AG04450 (cell line): ENCODE measurements around the gene SNX11. TPM values are rescaled to one million over a fixed set of nuclear protein-coding genes. Genes with fewer than 3 reads are reported as not detected.

Experiments used
- CTCF ChIA-PET: fragments of 300-600, 350-600 bp; formaldehyde crosslinking; extraction: SDS; loops from one replicate; lab custom pipeline; 2022; ENCODE audit warnings: antibody characterized with exemption, inconsistent platforms; lab: Charles Lee
- POLR2A ChIA-PET: fragments of 350-600 bp; formaldehyde crosslinking; extraction: SDS; loops from one replicate; lab custom pipeline; 2021; ENCODE audit warnings: antibody characterized with exemption, inconsistent platforms; lab: Yijun Ruan, JAX
- DNase-seq: peaks from one replicate; pipeline ENCODE4 v3.0.0-alpha.2; 2011; ENCODE audit warnings: low read depth, low spot score
- H3K27ac ChIP-seq: one replicate; pipeline ENCODE4 v1.5.1; 2012; ENCODE audit warnings: low read depth, low read length, control low read depth
- H3K27me3 ChIP-seq: one replicate; pipeline ENCODE4 v1.6.0; 2012; ENCODE audit warnings: low read length; ENCODE audit not compliant: control insufficient read depth, insufficient read depth
- H3K4me3 ChIP-seq: 2 replicates; pipeline ENCODE4 v1.5.1; 2011; ENCODE audit warnings: mild to moderate bottlenecking, low read depth, low read length, control low read depth
- H3K9me3 ChIP-seq: 2 replicates; pipeline ENCODE4 v1.5.1; 2012; ENCODE audit warnings: low read length; ENCODE audit not compliant: control insufficient read depth, insufficient read depth
- polyA plus RNA-seq: library from polyadenylated mRNA; depleted of rRNA; stranded (reverse); fragments of >200 nt; gene quantifications from 2 replicates; pipeline ENCODE4 v1.2.3, GENCODE V29; 2011
- TF ChIP-seq, protein P1 (sequence below): IDR thresholded peaks from 2 replicates; pipeline ENCODE4 v1.5.1; 2011; ENCODE audit warnings: low read depth, low read length, control low read depth, inconsistent platforms

SNX11 gene
- polyA plus RNA-seq, 1 experiment, result 16.0 TPM

DNA sequence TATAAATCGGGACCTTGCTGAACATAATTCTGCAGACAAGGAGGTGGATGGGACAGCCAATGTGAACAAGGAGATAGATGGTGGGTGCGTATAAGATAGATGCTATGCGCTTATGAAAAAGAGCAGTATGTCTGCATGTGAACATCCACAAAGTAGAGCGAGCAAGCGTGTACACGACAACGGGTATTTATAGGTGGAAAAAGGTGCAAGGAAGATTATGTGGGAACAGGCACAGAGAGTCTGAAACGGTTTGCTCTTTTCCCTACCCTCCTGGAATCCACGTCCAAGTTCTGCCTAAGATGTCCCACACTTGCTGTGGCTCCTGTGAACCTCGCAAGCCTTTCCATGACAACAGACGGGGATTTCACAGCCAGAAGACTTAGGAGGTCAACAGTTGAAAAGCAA is 43.0 kb downstream of the SNX11 start:
- CTCF ChIA-PET, result no interaction called here
- H3K27ac ChIP-seq, result no peak overlapping the region
- DNase-seq, result no peak
- no peaks in the 10 kb centered on the region for H3K9me3 ChIP-seq
- H3K4me3 ChIP-seq, result no peak overlapping the region
- TF ChIP-seq, protein P1, sequence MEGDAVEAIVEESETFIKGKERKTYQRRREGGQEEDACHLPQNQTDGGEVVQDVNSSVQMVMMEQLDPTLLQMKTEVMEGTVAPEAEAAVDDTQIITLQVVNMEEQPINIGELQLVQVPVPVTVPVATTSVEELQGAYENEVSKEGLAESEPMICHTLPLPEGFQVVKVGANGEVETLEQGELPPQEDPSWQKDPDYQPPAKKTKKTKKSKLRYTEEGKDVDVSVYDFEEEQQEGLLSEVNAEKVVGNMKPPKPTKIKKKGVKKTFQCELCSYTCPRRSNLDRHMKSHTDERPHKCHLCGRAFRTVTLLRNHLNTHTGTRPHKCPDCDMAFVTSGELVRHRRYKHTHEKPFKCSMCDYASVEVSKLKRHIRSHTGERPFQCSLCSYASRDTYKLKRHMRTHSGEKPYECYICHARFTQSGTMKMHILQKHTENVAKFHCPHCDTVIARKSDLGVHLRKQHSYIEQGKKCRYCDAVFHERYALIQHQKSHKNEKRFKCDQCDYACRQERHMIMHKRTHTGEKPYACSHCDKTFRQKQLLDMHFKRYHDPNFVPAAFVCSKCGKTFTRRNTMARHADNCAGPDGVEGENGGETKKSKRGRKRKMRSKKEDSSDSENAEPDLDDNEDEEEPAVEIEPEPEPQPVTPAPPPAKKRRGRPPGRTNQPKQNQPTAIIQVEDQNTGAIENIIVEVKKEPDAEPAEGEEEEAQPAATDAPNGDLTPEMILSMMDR, result no peak
- H3K27me3 ChIP-seq, result peaks cover 74% of the 10 kb centered on the region
- POLR2A ChIA-PET, result no interaction called here

- no peak for DNase-seq
- CTCF ChIA-PET, result no interaction called here
- Histone ChIP-seq H3K27ac (no peak overlapping the region), H3K4me3 (no peak overlapping the region), H3K9me3 (no peaks in the 10 kb centered on the region), H3K27me3 (peaks cover 74% of the 10 kb centered on the region)
- TF ChIP-seq, protein P1, result no peak
- POLR2A ChIA-PET, result no interaction called here
These were observed 43.7 kb downstream of the SNX11 start for GRCh38 chr17:48151220-48151619.

DNA sequence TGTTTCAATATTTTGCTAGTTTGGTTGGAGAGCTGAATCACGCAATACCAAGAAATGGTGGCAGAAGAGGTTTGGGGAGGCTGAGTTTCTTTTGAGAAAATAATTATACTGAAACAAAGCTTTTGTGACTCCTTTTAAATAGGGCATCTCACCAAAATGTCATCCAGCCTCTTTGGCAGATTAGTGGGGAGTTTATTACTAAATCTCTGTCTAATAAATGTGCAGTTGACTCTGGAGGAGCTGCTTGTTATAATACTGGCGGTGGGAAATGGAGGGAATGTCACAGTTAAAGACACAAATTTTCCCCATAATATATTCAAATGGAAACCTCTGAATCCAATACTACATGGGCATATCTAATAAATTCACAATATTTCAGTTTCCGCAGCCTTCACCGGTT is 44.7 kb downstream of the SNX11 start:
- ChIA-PET POLR2A (no interaction called here), CTCF (no interaction called here)
- Histone ChIP-seq H3K9me3 (no peaks in the 10 kb centered on the region), H3K4me3 (no peak overlapping the region), H3K27ac (no peak overlapping the region), H3K27me3 (peaks cover 71% of the 10 kb centered on the region)
- no peak for DNase-seq
- TF ChIP-seq, protein P1, result no peak

DNA sequence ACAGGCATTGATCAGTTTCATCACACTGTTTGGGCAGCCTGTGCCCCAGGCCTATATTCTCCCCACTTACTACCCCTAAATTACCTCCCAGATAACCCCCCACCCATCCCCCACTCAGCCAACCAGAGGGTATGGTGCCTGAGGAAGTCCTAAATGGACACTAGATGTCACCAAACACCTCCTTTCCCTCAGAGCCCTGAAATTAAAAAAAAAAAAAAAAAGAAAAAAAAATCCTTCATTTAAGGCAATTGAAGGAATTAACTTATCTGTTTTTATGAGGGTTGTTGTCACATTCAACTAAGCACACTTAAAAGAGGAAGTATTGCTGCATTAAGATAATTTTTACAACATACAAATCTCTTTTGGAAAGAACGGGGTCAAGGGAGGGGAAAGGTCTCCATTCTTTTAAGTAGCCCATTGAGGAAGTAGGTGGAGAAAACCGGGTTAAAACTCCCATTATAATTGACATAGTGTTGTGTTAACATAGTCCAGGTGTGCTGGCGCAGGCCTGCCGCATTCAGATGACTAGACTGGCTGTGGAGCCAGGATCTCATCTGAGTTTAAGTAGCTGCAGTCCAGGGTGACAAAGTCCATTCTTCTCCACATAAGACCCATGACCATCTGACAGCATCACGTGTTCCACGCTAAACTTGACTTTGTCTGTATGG is 46.3 kb downstream of the SNX11 start:
- ChIA-PET CTCF (interaction anchor here (0.7 to 1.6 kb wide), 3 partner anchors 20 to 438 kb away, joined by 3 to 4 read pairs (median 3); no protein-coding TSS in a partner anchor), POLR2A (no interaction called here)
- no peaks in the 10 kb centered on the region for H3K9me3 ChIP-seq
- H3K4me3 ChIP-seq, result no peak overlapping the region
- no peak overlapping the region for H3K27ac ChIP-seq
- H3K27me3 ChIP-seq, result peaks cover 58% of the 10 kb centered on the region
- TF ChIP-seq, protein P1, result peak; percentile 48
- peak; percentile 3 for DNase-seq

DNA sequence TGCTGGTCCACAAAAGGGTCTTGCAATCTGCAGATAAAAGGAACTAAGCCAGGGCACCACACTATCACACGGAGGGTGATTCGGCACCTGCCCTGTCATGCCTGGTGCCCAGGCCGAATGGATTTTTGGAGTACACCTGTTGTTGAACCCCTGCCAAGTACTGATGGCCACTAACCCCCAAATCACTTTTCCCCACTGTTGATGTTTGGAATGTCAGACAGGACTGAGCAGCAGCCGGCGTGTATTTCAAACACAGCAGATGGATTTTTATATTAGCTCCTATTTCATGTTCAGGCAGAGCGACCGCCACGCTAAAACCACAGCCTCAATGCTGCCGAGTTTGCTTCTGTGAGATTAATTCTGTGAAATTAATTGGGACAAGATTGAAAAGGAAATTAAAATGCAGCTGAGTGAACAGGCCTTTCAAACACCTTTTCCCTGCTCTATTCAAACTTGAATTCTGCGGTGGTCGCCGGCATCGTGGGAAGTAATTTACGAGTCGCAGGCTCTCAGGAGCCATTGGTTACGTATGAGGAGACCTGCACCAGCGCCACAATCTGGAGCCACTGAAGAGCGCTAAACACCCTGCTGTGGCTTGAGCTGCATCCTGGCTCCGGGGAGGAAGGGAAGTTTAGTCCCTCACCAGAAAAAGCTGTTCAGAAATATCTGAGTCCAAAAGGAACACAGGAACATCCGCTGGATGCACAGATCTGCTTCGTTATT is 48.5 kb downstream of the SNX11 start:
- CTCF ChIA-PET, result interaction anchor here (0.5 kb wide), 1 partner anchor 15 kb away, joined by 3 read pairs; no protein-coding TSS in a partner anchor
- DNase-seq, result no peak
- Histone ChIP-seq H3K4me3 (no peak overlapping the region), H3K27ac (no peak overlapping the region), H3K27me3 (peaks cover 49% of the 10 kb centered on the region), H3K9me3 (no peaks in the 10 kb centered on the region)
- TF ChIP-seq, protein P1, result no peak
- POLR2A ChIA-PET, result no interaction called here
